HG03159 (cell line): ENCODE data around the gene CNGA1.
"Not testable (repeated sequence)": the region's sequence is repeated elsewhere in the genome, so short reads cannot be mapped to it uniquely, and the experiment has no call there.

Experiments
- ATAC-seq: cut with Tn5 transposase; IDR thresholded peaks from one replicate; pipeline ENCODE4 v1.9.1; 2021; ENCODE audit warnings: mild to moderate bottlenecking, moderate library complexity; ENCODE audit not compliant: unreplicated experiment

Gene CNGA1

GRCh38 chr4:48031802-48032525 is 15.5 kb upstream of the CNGA1 start:
- ATAC-seq: no peak

GRCh38 chr4:48030470-48030869 is 14.0 kb upstream of the CNGA1 start:
- no peak for ATAC-seq

- peak; percentile 59 for ATAC-seq
Measured at GRCh38 chr4:48028696-48029095, 12.2 kb upstream of the CNGA1 start.

GRCh38 chr4:48027653-48028052 is 11.2 kb upstream of the CNGA1 start:
- peak; percentile 79 for ATAC-seq

- ATAC-seq: no peak
Measured at GRCh38 chr4:48025005-48025404, 8.5 kb upstream of the CNGA1 start.

- no peak for ATAC-seq
Measured at GRCh38 chr4:48024522-48024921, 8.0 kb upstream of the CNGA1 start.

- ATAC-seq: no peak
Measured at GRCh38 chr4:48022192-48022799, 5.8 kb upstream of the CNGA1 start.

- no peak for ATAC-seq
Measured at GRCh38 chr4:48021100-48021499, 4.6 kb upstream of the CNGA1 start.

GRCh38 chr4:48018112-48018511 is 1.6 kb upstream of the CNGA1 start:
- ATAC-seq: no peak

- ATAC-seq: no peak
Measured at GRCh38 chr4:48017108-48017571, 659 bp upstream of the CNGA1 start.

GRCh38 chr4:48015678-48016077 is 803 bp downstream of the CNGA1 start:
- ATAC-seq: no peak

GRCh38 chr4:48015216-48015615 is 1.3 kb downstream of the CNGA1 start:
- ATAC-seq: no peak

- no peak for ATAC-seq
Measured at GRCh38 chr4:48012824-48013223, 3.7 kb downstream of the CNGA1 start.

GRCh38 chr4:48011722-48012121 is 4.8 kb downstream of the CNGA1 start:
- no peak for ATAC-seq

GRCh38 chr4:48010906-48011305 is 5.6 kb downstream of the CNGA1 start:
- not testable (repeated sequence) for ATAC-seq

- ATAC-seq: no peak
Measured at GRCh38 chr4:48008021-48008596, 8.4 kb downstream of the CNGA1 start.

- ATAC-seq: no peak
Measured at GRCh38 chr4:48005781-48006180, 10.7 kb downstream of the CNGA1 start.

GRCh38 chr4:48003568-48003967 is 12.9 kb downstream of the CNGA1 start:
- not testable (repeated sequence) for ATAC-seq

- no peak for ATAC-seq
Measured at GRCh38 chr4:48002267-48002666, 14.2 kb downstream of the CNGA1 start.

- no peak for ATAC-seq
Measured at GRCh38 chr4:47996021-47996420, 20.5 kb downstream of the CNGA1 start.

GRCh38 chr4:47992475-47992874 is 24.0 kb downstream of the CNGA1 start:
- not testable (repeated sequence) for ATAC-seq

GRCh38 chr4:47990145-47990544 is 26.3 kb downstream of the CNGA1 start:
- no peak for ATAC-seq
